PC-3 (cell line): Measurements from ENCODE around the gene HSD17B11. TPM values are rescaled to one million over a fixed set of nuclear protein-coding genes. Genes with fewer than 3 reads are reported as not detected.

Experiments used
- ATAC-seq: fragments of 200-7000 bp; cut with Tn5 transposase; 2 replicates; pipeline ENCODE4 v1.9.1; 2020; ENCODE audit warnings: mild to moderate bottlenecking, moderate library complexity
- BruUV-seq: library from RNA; stranded (reverse); fragments of 400-500 nt; replicated peaks from 2 replicates; lab custom pipeline; 2021; lab: Mats Ljungman, UMichigan
- CTCF ChIA-PET: fragments of 300-600 bp; sonication (Branson Sonifier 250); formaldehyde crosslinking; loops from one replicate; lab custom pipeline; 2022; ENCODE audit warnings: antibody characterized with exemption; lab: Charles Lee
- POLR2A ChIA-PET: fragments of 300-600 bp; sonication (Branson Sonifier 250); formaldehyde crosslinking; loops from one replicate; lab custom pipeline; 2022; ENCODE audit warnings: antibody characterized with exemption; ENCODE audit not compliant: unreplicated experiment; lab: Charles Lee
- DNase-seq: peaks from one replicate; pipeline ENCODE4 v3.0.0-alpha.2; 2015
- H2AFZ ChIP-seq: fragments of 300-600 bp; sonication (generic); 2 replicates; pipeline ENCODE4 v1.6.0; 2016; ENCODE audit warnings: antibody characterized with exemption, low read length
- H3F3A ChIP-seq: fragments of 300-600 bp; sonication (generic); one replicate; pipeline ENCODE4 v1.6.0; 2017; ENCODE audit warnings: antibody characterized with exemption, low read length, control low read depth, mild to moderate bottlenecking; ENCODE audit not compliant: unreplicated experiment
- H3K27ac ChIP-seq: fragments of 300-600 bp; sonication (generic); 2 replicates; pipeline ENCODE4 v1.5.1; 2016; ENCODE audit warnings: mild to moderate bottlenecking, low read length
- H3K27me3 ChIP-seq: fragments of 300-600 bp; sonication (generic); 2 replicates; pipeline ENCODE4 v1.6.1; 2016; ENCODE audit warnings: low read length, mixed read lengths
- H3K36me3 ChIP-seq: fragments of 300-600 bp; sonication (generic); 2 replicates; pipeline ENCODE4 v1.6.1; 2016; ENCODE audit warnings: low read depth, mixed run types, low read length, mixed read lengths
- H3K4me1 ChIP-seq: fragments of 300-600 bp; sonication (generic); 2 replicates; pipeline ENCODE4 v1.5.1; 2016; ENCODE audit warnings: low read length; ENCODE audit not compliant: insufficient read depth
- H3K4me2 ChIP-seq: fragments of 300-600 bp; sonication (generic); 2 replicates; pipeline ENCODE4 v1.6.0; 2016; ENCODE audit warnings: low read length
- H3K4me3 ChIP-seq: fragments of 300-600 bp; sonication (generic); 2 replicates; pipeline ENCODE4 v1.5.1; 2016; ENCODE audit warnings: mild to moderate bottlenecking, low read length, mixed read lengths
- H3K79me2 ChIP-seq: fragments of 300-600 bp; sonication (generic); 2 replicates; pipeline ENCODE4 v1.6.1; 2017; ENCODE audit warnings: low read length, mixed read lengths
- H3K9ac ChIP-seq: fragments of 300-600 bp; sonication (generic); 2 replicates; pipeline ENCODE4 v1.6.0; 2016; ENCODE audit warnings: mild to moderate bottlenecking, low read length
- H3K9me2 ChIP-seq: fragments of 300-600 bp; sonication (generic); replicated peaks from 2 replicates; pipeline ENCODE4 v1.6.1; 2016; ENCODE audit warnings: mixed run types, low read length, mixed read lengths
- H3K9me3 ChIP-seq: fragments of 300-600 bp; sonication (generic); 2 replicates; pipeline ENCODE4 v1.6.1; 2016; ENCODE audit warnings: low read length, mixed read lengths
- H4K20me1 ChIP-seq: fragments of 300-600 bp; sonication (generic); 2 replicates; pipeline ENCODE4 v1.6.1; 2016; ENCODE audit warnings: low read length, mixed read lengths
- CTCF ChIP-seq: fragments of 300-600 bp; sonication (generic); conservative IDR thresholded peaks from 2 replicates; pipeline ENCODE4 v1.5.1; 2017; ENCODE audit warnings: antibody characterized with exemption, low read depth, mild to moderate bottlenecking, low read length
- EZH2 ChIP-seq: fragments of 300-600 bp; sonication (generic); IDR thresholded peaks from one replicate; pipeline ENCODE4 v1.6.1; 2017; ENCODE audit warnings: antibody characterized with exemption, mild to moderate bottlenecking, low read length; ENCODE audit not compliant: unreplicated experiment
- EZH2phosphoT487 ChIP-seq: fragments of 300-600 bp; sonication (generic); IDR thresholded peaks from 2 replicates; pipeline ENCODE4 v1.6.1; 2018; ENCODE audit warnings: mild to moderate bottlenecking, antibody characterized with exemption, low read length, borderline replicate concordance
- intact Hi-C: fragments of 100-400 bp; cut with micrococcal nuclease; formaldehyde crosslinking; loops from 2 replicates; pipeline ENCODE4 v1.9.0; 2023
- total RNA-seq: library from RNA; depleted of rRNA; stranded (reverse); fragments of >200 nt; gene quantifications from 2 replicates; pipeline ENCODE4 v1.2.3, GENCODE V29; 2014

The HSD17B11 gene
- total RNA-seq, 1 experiment from 2014 or later: 4.7 TPM

GRCh38 chr4:87382931-87383330 lies 8.1 kb downstream of the HSD17B11 start:
- no peaks in the 10 kb centered on the region for H3K4me1 ChIP-seq
- no peaks in the 10 kb centered on the region for H3F3A ChIP-seq
- no peak overlapping the region for H3K4me3 ChIP-seq
- H3K9me3 ChIP-seq: no peaks in the 10 kb centered on the region
- CTCF ChIA-PET: no interaction called here
- DNase-seq (no peak), ATAC-seq (no peak)
- H4K20me1 ChIP-seq: no peaks in the 10 kb centered on the region
- H3K9ac ChIP-seq: no peak overlapping the region
- H3K27me3 ChIP-seq: no peaks in the 10 kb centered on the region
- TF ChIP-seq EZH2 (no peak), EZH2phosphoT487 (no peak), CTCF (no peak)
- H3K4me2 ChIP-seq: no peak overlapping the region
- no peaks in the 10 kb centered on the region for H3K36me3 ChIP-seq
- POLR2A ChIA-PET: no interaction called here
- H3K9me2 ChIP-seq: no peaks in the 10 kb centered on the region
- H2AFZ ChIP-seq: no peak overlapping the region
- intact Hi-C loops: no loop called here
- H3K27ac ChIP-seq: no peak overlapping the region
- no TSS peak for BruUV-seq
- H3K79me2 ChIP-seq: no peaks in the 10 kb centered on the region

- Histone ChIP-seq H3K27ac (no peak overlapping the region), H3K27me3 (no peaks in the 10 kb centered on the region), H3K4me1 (no peaks in the 10 kb centered on the region), H3K9me2 (no peaks in the 10 kb centered on the region), H3K9me3 (no peaks in the 10 kb centered on the region), H2AFZ (no peak overlapping the region), H3K4me3 (no peak overlapping the region), H3K36me3 (no peaks in the 10 kb centered on the region), H3K9ac (no peak overlapping the region), H3F3A (no peaks in the 10 kb centered on the region), H4K20me1 (no peaks in the 10 kb centered on the region), H3K4me2 (no peak overlapping the region), H3K79me2 (no peaks in the 10 kb centered on the region)
- intact Hi-C loops: no loop called here
- no TSS peak for BruUV-seq
- TF ChIP-seq EZH2phosphoT487: no peak
- no peak for TF ChIP-seq CTCF
- TF ChIP-seq EZH2: no peak
- ChIA-PET CTCF (no interaction called here), POLR2A (no interaction called here)
- ATAC-seq (no peak), DNase-seq (no peak)
These were observed 8.9 kb downstream of the HSD17B11 start for GRCh38 chr4:87382116-87382515.

GRCh38 chr4:87377816-87378215 lies 13.2 kb downstream of the HSD17B11 start:
- ChIA-PET POLR2A (no interaction called here), CTCF (no interaction called here)
- no peaks in the 10 kb centered on the region for H3K9me3 ChIP-seq
- no peaks in the 10 kb centered on the region for H3K9me2 ChIP-seq
- no peak overlapping the region for H2AFZ ChIP-seq
- H4K20me1 ChIP-seq: no peaks in the 10 kb centered on the region
- H3K27ac ChIP-seq: no peak overlapping the region
- no peak overlapping the region for H3K4me3 ChIP-seq
- no peak for ATAC-seq
- no peak for DNase-seq
- no peaks in the 10 kb centered on the region for H3K79me2 ChIP-seq
- H3K4me1 ChIP-seq: no peaks in the 10 kb centered on the region
- BruUV-seq: no TSS peak
- H3K9ac ChIP-seq: no peak overlapping the region
- TF ChIP-seq EZH2: no peak
- TF ChIP-seq CTCF: no peak
- no peak for TF ChIP-seq EZH2phosphoT487
- H3K36me3 ChIP-seq: no peaks in the 10 kb centered on the region
- intact Hi-C loops: no loop called here
- H3F3A ChIP-seq: no peaks in the 10 kb centered on the region
- H3K4me2 ChIP-seq: no peak overlapping the region
- no peaks in the 10 kb centered on the region for H3K27me3 ChIP-seq
